ENCODE data around the gene RSRC1.

Gene RSRC1

GRCh38 chr3:158430968-158431367, 321.1 kb downstream of the RSRC1 start:
- no peaks in the 10 kb centered on the region for H3K9me3 ChIP-seq (ENCODE audit: insufficient read depth, low read length)
- H3K9me2 ChIP-seq (replicated peaks; ENCODE audit: insufficient read depth, low read length): no peaks in the 10 kb centered on the region
- no peaks in the 10 kb centered on the region for H3K27me3 ChIP-seq (ENCODE audit: low read length)
- H4K20me1 ChIP-seq (ENCODE audit: low read depth, low read length): no peaks in the 10 kb centered on the region
- no peak overlapping the region for H2AFZ ChIP-seq (ENCODE audit: low read depth, low read length, severe bottlenecking)
- H3K27ac ChIP-seq (ENCODE audit: low read depth, low read length): no peak overlapping the region
- no peak overlapping the region for H3K4me3 ChIP-seq (ENCODE audit: insufficient read depth, low read length, poor library complexity, severe bottlenecking)
- H3K9ac ChIP-seq (ENCODE audit: low read length): no peak overlapping the region
- TF ChIP-seq CTCF (IDR thresholded peaks at IDR 0.05; ENCODE audit: insufficient read depth, low read length, poor library complexity, severe bottlenecking) (no peak), EZH2phosphoT487 (conservative IDR thresholded peaks at IDR 0.05; ENCODE audit: low read length) (no peak)
- peaks cover 29% of the 10 kb centered on the region; the same call in 1 of the 2 replicates for H3F3A ChIP-seq (ENCODE audit: insufficient read depth)
- peaks cover 3% of the 10 kb centered on the region; the same call in 1 of the 2 replicates for H3K79me2 ChIP-seq (ENCODE audit: insufficient read depth, low read length)
- no peak overlapping the region for H3K4me2 ChIP-seq (ENCODE audit: low read depth, low read length, poor library complexity, severe bottlenecking)
- H3K36me3 ChIP-seq (ENCODE audit: low read length): no peaks in the 10 kb centered on the region

GRCh38 chr3:158431829-158432228, 321.9 kb downstream of the RSRC1 start:
- Histone ChIP-seq H3K36me3 (ENCODE audit: low read length) (no peaks in the 10 kb centered on the region), H3K4me2 (ENCODE audit: low read depth, low read length, poor library complexity, severe bottlenecking) (no peak overlapping the region), H2AFZ (ENCODE audit: low read depth, low read length, severe bottlenecking) (no peak overlapping the region), H4K20me1 (ENCODE audit: low read depth, low read length) (no peaks in the 10 kb centered on the region), H3K27me3 (ENCODE audit: low read length) (no peaks in the 10 kb centered on the region), H3K9ac (ENCODE audit: low read length) (no peak overlapping the region), H3K27ac (ENCODE audit: low read depth, low read length) (no peak overlapping the region), H3K9me3 (ENCODE audit: insufficient read depth, low read length) (no peaks in the 10 kb centered on the region), H3K79me2 (ENCODE audit: insufficient read depth, low read length) (peaks cover 3% of the 10 kb centered on the region; the same call in 1 of the 2 replicates), H3F3A (ENCODE audit: insufficient read depth) (peaks cover 29% of the 10 kb centered on the region; the same call in 1 of the 2 replicates), H3K9me2 (replicated peaks; ENCODE audit: insufficient read depth, low read length) (no peaks in the 10 kb centered on the region), H3K4me3 (ENCODE audit: insufficient read depth, low read length, poor library complexity, severe bottlenecking) (no peak overlapping the region)
- TF ChIP-seq CTCF (IDR thresholded peaks at IDR 0.05; ENCODE audit: insufficient read depth, low read length, poor library complexity, severe bottlenecking) (no peak), EZH2phosphoT487 (conservative IDR thresholded peaks at IDR 0.05; ENCODE audit: low read length) (no peak)

DNA sequence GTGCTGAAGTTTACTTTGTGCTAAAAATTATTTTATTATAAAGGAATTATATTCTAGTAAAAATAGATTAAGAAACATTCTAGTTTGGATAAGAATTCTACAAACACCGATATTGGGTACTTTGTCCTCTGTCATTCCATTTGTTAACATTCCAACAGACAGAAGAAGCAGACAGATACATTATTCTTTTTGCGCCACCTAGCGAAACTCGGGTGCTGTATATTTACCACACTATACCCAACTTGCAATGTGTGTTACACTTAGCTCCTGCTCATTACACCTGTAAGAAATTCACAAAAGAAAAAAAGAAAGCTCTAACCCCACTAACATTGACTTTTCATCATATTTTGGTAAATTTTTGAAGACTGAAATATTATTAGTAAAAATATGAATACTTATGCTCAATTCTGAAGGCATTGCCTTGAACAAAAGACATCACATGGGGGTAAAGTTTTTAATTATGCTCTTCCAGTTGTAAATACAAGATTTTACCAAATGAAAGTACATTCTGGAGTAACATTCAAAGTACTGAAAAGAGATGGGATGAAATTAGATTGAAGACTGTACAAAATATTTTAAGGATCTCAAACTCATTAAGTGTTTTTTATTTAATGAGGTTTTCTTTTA, 324.6 kb downstream of the RSRC1 start:
- H3K4me2 ChIP-seq (ENCODE audit: low read depth, low read length, poor library complexity, severe bottlenecking): peak overlapping the region; percentile 25
- no peak overlapping the region for H2AFZ ChIP-seq (ENCODE audit: low read depth, low read length, severe bottlenecking)
- H3K9ac ChIP-seq (ENCODE audit: low read length): no peak overlapping the region
- H3K27me3 ChIP-seq (ENCODE audit: low read length): no peaks in the 10 kb centered on the region
- peaks cover 25% of the 10 kb centered on the region; the same call in 1 of the 2 replicates for H3F3A ChIP-seq (ENCODE audit: insufficient read depth)
- H3K4me3 ChIP-seq (ENCODE audit: insufficient read depth, low read length, poor library complexity, severe bottlenecking): no peak overlapping the region
- no peak overlapping the region for H3K27ac ChIP-seq (ENCODE audit: low read depth, low read length)
- 0 out of 2 replicates have a peak, but pooled peaks cover 3% of the 10 kb centered on the region for H3K79me2 ChIP-seq (ENCODE audit: insufficient read depth, low read length)
- H3K9me3 ChIP-seq (ENCODE audit: insufficient read depth, low read length): no peaks in the 10 kb centered on the region
- no peaks in the 10 kb centered on the region for H4K20me1 ChIP-seq (ENCODE audit: low read depth, low read length)
- H3K36me3 ChIP-seq (ENCODE audit: low read length): no peaks in the 10 kb centered on the region
- H3K9me2 ChIP-seq (replicated peaks; ENCODE audit: insufficient read depth, low read length): no peaks in the 10 kb centered on the region
- TF ChIP-seq EZH2phosphoT487 (conservative IDR thresholded peaks at IDR 0.05; ENCODE audit: low read length): no peak
- TF ChIP-seq CTCF (IDR thresholded peaks at IDR 0.05; ENCODE audit: insufficient read depth, low read length, poor library complexity, severe bottlenecking): peak; percentile 84

Data from SU-DHL-6 (cell line).